H4 (cell line): ENCODE data around the gene PIP4K2A. TPM values are rescaled to one million over a fixed set of nuclear protein-coding genes. Genes with fewer than 3 reads are reported as not detected.

Experiments
- DNase-seq: peaks from one replicate; pipeline ENCODE4 v3.0.0-alpha.2; 2015; ENCODE audit warnings: low spot score
- total RNA-seq: library from RNA; depleted of rRNA; stranded (reverse); fragments of >200 nt; shearing (Covaris generic); gene quantifications from 2 replicates; pipeline ENCODE4 v1.2.3, GENCODE V29; 2014

PIP4K2A gene
- total RNA-seq, 1 experiment from 2014 or later: 10.8 TPM

DNA sequence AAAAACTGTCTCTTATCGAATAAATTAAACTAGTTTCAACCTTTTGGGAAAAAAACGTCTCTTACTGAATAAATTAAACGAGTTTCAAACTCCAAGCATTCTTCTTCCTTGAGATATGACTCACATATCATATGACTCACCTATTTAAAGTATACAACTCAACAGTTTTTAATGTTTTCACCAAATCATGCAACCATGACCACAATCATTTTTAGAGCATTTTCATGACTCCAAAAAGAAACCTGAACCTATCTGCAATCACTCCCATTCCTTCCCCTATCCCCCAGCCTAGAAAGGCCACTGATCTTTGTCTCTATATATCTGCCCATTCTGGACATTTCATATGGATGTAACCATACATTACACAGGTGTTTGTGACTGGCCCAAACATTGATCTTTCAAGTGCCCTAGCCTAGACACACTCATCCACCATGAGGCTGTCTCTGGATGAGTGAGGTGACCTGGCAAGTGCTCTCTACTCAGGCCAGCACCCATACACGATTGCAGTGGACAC is 115.3 kb downstream of the PIP4K2A start:
- DNase-seq: peak; percentile 54

DNA sequence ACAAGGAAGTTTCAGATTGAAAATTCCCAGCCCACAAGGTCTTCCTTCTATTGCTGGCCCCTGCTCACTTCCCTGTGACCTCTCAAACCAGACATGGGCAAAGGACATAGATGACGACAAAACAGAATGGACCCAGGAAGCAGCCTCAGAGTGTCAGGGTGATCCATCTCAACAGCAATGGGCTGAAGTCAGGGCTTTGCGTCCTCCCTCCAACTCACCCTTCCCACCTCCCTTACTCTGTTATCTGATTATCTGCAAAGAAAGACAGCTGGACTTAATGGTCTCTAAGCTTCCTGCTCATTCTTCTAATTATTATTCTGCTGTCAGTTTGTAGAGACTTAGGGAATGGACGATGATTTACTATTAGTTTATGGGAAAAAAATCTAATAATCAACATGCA is 115.9 kb downstream of the PIP4K2A start:
- DNase-seq: no peak

DNA sequence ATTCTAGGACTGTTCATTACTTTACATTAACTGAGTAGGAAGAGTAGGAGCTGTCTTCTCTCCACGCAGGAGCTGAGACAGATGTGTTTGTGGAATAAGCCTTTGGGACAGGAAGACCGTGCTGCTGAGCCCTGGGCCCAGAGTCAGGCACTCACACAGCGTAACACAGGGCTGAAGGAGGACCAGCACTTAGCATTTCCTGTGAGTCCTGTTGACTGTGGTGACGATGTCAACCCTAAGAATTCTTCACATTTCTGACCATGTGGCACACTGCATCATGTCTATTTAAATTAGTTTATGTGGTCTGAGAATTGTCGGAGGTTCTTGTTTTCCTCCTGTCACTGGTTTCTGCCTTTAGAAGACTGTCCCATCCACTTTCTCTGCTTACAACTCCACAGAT is 117.2 kb downstream of the PIP4K2A start:
- peak; percentile 45 for DNase-seq

DNA sequence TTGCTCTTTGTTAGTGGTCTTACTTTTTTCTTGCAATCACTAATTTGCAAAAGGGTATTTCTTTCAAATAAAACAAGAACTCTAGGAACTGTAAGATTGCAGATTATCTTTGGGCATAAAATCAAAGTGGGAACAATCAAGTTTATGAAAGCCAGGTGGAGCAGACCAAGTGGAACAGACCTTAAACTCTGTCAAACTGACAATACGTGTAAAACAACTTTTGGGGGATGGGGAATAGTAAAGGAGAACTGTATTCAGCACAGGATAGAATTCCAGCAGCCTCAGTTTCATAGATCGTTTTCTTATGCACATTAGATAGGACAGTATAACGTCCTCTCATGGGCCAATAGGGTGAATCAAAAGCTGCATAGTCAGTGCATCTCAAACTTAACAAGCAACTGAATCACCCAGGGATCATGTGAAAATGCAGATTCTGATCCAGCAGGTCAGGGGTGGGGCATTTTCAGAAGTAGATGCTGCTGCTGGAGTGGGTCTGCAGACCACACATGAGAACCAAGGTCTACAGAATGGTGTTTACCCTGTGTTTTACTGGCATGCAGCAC is 120.7 kb downstream of the PIP4K2A start:
- DNase-seq: no peak

GRCh38 chr10:22593026-22593425 is 121.4 kb downstream of the PIP4K2A start:
- no peak for DNase-seq

DNA sequence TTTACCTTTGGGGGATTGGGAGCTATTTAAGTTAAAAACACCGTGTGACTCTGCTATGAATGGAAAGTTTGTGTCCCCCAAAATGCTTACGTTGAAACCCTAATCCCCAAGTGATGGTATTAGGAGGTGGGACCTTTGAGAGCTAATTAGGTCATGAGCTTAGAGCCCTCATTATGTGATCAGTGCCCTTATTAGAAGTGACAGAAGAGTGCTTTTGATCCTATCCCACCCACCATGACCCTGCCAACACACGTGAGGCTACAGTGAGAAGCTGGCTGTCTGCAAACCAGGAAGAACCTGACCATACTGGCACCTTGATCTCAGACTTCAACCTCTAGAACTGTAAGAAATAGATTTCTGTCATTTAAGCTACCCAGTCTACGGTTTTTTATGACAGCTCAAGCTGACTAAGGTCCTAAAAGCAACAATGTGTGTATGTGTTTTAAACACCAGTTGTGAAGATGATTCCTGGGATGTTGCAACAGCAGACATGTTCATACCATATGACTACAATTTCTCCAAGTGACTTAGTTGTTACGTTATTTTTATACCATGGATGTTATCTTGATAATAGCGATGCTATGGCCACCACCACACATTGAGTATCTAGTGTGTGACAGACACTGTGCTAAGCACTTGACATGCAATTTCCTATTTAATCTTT is 124.4 kb downstream of the PIP4K2A start:
- no peak for DNase-seq

DNA sequence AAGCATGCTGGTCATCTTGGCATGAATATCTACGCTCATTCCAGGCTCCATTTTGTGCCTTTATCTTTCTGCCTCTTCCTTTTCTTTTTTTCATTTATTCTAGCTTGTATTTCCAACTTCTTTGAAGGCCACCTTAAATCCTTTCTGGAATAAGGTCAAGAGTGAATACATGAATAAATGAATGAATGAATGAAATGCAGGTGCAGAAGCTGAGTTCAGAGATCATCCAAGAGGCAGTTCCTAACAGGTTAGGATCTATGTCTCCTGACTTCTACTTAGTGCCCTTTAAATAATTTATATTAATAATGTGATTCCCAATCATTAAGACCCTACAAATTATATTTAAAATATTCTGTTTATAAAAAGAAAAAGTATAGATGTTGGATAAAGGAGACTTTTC is 125.9 kb downstream of the PIP4K2A start:
- no peak for DNase-seq

- DNase-seq: no peak
These were observed 130.7 kb downstream of the PIP4K2A start for GRCh38 chr10:22583683-22584082.

- DNase-seq: no peak
These were observed 132.9 kb downstream of the PIP4K2A start for GRCh38 chr10:22581461-22581860.

DNA sequence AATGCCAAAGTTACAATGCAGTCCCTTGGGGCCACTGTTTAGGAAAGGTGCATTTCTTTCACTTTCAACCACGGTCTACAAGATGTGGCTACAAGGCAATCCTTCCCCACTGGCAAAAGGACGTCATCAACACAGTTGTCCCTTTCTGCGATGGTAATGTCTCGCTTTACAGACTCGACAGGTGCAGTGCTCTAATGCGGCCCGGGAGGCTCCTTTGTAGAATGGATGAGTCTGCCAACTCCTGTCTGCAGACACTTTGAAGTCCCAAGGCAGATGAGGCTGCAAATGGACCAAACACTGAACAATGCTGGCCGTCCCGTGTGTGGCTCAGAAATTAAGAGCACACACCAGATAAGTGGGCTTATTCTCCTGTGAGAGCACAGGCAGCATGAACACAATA is 133.7 kb downstream of the PIP4K2A start:
- DNase-seq: no peak

DNA sequence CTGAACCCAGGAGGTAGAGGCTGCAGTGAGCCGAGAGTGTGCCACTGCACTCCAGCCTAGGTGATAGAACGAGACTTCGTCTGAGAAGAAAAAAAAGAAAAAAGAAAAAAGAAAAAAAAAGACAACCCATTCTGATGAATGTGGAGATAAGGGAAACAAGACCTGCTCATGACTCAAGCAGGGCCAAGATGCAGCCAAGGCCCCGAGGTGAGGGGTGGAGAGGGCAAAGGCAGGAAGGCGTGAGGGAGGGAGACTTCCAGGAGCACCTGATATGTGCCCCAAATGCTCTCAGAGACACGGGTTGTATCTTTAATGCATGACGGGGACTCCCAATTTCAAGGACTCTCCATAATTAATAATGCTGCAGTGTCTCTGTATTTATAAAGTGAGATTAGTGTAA is 134.6 kb downstream of the PIP4K2A start:
- no peak for DNase-seq

- DNase-seq: peak; percentile 8
These were observed 140.4 kb downstream of the PIP4K2A start for GRCh38 chr10:22573820-22574569.

DNA sequence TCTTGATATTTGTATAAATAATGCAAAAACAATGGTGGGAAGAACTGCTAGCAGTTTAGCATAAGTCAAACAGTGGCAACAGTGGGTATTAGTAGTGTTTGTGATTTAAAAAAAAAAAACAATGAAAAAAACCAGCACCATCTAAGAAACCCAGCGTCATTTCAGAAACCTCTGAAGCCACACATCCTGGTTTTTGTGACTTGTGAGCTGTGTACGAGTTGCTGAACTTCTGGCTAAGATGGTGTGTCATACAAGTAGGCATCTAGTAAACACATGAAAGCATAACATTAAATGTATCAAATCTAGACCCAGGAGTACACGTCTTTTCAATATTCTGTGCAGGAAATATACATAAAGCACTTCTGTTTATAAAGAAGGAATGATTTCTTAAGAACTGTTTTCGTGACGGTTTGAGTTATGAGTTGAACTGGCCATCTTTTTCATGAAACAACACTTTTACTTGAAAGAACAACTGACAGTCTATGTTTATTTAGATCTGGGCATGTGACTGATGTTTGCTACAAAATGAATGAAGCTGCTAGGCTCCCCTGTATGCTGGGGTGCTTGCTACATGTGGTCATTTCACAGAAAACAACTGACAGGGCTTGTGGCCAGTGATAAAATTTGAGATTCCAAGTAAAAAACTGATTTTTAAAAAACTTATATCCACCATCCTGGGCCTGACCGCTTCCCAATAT is 143.5 kb downstream of the PIP4K2A start:
- DNase-seq: no peak

- no peak for DNase-seq
These were observed 144.1 kb downstream of the PIP4K2A start for GRCh38 chr10:22570234-22570633.

- no peak for DNase-seq
These were observed 145.4 kb downstream of the PIP4K2A start for GRCh38 chr10:22568928-22569327.

- DNase-seq: no peak
These were observed 150.3 kb downstream of the PIP4K2A start for GRCh38 chr10:22564060-22564459.

DNA sequence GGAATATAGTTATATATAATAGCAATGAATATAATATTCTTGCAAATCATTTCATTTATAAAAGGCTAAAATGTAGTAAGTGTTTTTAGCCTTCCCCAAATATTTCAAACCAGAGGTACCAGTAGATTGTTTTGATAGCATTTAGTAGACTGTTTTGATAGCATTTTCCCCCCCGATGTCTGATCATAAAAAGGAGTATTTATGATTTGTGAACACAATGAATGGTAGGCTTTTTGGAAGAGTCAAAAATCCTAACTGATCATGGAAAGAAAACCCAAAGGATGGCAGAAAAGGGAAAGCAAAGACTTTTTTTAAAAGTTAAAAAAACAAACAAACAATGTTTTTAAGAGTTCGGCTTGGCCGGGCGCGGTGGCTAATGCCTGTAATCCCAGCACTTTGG is 152.5 kb downstream of the PIP4K2A start:
- no peak for DNase-seq

- DNase-seq: no peak
These were observed 153.5 kb downstream of the PIP4K2A start for GRCh38 chr10:22560913-22561239.

DNA sequence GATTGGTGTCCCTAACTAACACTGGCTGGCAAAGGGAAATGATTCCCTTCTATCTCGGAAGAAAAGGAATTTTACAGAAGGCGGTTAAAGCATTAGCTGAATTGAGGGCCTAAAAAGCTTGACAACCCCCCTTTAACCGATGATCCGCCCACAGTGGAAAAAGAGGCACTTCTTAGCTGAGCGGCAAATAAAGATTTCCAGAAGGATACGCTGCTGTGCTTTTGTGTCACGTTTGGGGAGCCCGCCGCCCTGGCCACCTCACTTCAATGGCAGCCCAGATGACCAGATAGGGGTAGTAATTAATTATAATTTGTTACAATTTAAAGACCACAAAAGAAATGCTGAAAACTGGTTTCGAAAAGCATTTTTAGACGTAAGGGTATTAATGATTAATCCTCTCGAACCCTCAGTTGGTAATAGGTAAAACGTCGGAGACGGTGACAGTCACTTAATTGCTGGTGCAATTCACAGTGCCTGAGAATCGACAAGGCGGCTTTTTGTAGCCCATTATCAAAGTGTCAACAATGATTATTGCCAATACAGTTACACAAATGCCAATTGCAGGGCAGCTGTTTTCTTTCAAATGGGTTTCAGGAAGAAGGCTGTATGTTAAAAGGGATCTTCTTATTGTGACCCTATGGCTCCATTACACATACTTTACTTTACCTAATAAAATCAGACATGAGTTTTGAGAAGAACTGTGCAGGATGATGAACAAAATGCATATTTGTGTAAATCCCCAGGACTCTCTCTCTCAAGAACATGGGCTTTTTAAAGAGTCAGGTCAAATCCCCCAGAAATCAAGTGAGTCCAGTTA is 154.1 kb downstream of the PIP4K2A start:
- DNase-seq: no peak

DNA sequence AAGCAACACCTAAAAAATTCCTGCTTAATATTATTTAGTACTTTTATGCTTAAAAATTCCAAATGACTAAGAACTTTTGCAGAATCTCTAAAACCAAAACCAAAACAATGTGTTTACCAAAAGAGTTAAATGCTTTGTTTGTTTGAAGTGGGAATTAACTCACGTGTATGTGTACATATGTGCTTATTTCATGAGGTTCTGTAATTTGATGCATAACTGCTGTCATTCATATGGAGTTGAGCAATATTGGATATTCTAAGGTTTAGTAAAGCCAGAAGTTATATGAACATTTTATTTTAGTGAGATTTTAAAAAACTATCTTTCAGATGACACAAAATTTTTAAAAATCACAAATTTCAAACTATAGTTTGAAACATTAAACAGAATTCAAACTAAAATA is 157.1 kb downstream of the PIP4K2A start:
- DNase-seq: no peak

- no peak for DNase-seq
These were observed 157.6 kb downstream of the PIP4K2A start for GRCh38 chr10:22556774-22557173.
